B cell (primary cell): ENCODE data around the gene SLC41A3.

Source experiments
- EZH2 ChIP-seq: IDR thresholded peaks from 2 replicates; pipeline ENCODE4 v1.6.1; 2012; ENCODE audit warnings: borderline replicate concordance, low read depth, mild to moderate bottlenecking, moderate library complexity, low read length; ENCODE audit not compliant: insufficient read depth, poor library complexity, severe bottlenecking
- TF ChIP-seq, protein P1 (sequence below): fragments of 200-600 bp; IDR thresholded peaks from one replicate; pipeline ENCODE4 v1.8.0; 2022; ENCODE audit warnings: antibody characterized with exemption, mild to moderate bottlenecking

DNA sequence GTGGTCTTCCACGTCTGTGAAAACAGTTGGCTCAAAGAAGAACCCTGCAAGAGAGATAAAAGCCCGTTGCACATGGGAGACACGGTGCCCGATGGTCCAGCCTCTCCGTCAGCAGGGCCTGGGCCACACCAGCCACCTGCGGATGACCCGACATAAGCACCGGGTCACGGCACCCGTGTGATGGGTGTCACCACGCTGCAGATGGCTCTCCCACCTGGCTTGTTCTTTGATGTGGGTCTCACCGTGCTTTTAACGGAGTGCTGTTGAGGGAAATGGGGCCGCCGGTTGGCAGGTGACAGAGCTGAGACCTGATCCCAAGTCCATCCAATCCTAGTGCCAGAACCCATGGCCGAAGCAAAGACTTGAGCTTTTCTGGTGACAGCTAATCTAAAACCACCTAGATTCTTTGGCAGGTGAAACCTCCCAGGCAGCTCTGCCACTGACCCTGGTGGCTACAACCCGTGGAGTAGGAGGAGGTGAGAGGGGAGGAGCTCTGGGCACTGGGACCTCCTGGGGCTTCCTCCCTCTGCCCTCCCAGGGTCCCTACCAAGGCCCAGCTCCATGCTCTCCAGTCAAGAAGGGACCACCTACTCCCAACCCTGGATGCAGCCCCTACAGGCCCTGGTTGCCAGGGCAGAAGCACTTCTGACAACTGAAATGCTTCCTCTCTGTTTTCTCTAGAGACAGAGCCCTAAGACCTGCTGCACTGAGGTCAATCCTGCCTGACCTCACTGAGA lies 23.4 kb upstream of the SLC41A3 start:
- no peak for TF ChIP-seq EZH2
- TF ChIP-seq, protein P1, sequence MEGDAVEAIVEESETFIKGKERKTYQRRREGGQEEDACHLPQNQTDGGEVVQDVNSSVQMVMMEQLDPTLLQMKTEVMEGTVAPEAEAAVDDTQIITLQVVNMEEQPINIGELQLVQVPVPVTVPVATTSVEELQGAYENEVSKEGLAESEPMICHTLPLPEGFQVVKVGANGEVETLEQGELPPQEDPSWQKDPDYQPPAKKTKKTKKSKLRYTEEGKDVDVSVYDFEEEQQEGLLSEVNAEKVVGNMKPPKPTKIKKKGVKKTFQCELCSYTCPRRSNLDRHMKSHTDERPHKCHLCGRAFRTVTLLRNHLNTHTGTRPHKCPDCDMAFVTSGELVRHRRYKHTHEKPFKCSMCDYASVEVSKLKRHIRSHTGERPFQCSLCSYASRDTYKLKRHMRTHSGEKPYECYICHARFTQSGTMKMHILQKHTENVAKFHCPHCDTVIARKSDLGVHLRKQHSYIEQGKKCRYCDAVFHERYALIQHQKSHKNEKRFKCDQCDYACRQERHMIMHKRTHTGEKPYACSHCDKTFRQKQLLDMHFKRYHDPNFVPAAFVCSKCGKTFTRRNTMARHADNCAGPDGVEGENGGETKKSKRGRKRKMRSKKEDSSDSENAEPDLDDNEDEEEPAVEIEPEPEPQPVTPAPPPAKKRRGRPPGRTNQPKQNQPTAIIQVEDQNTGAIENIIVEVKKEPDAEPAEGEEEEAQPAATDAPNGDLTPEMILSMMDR, result no peak
